Bronchial epithelial cell (primary cell): ENCODE measurements around the gene CFAP410. TPM values are rescaled to one million over a fixed set of nuclear protein-coding genes. Genes with fewer than 3 reads are reported as not detected.

ENCODE experiments used
- DNase-seq: peaks from one replicate; pipeline ENCODE4 v3.0.0-alpha.2; 2010; ENCODE audit warnings: low read depth
- FAIRE-seq: peaks from 2 replicates; lab custom pipeline; 2011; peaks lifted over from hg19 to GRCh38; lab: Jason Lieb, UNC
- H3K27me3 ChIP-seq: 2 replicates; pipeline ENCODE4 v1.5.1; 2011; ENCODE audit warnings: low read length; ENCODE audit not compliant: control insufficient read depth, insufficient read depth
- H3K36me3 ChIP-seq: 2 replicates; pipeline ENCODE4 v1.5.1; 2011; ENCODE audit warnings: low read length; ENCODE audit not compliant: control insufficient read depth, insufficient read depth
- H3K4me3 ChIP-seq: 2 replicates; pipeline ENCODE4 v1.5.1; 2011; ENCODE audit warnings: mild to moderate bottlenecking, low read depth, low read length, control low read depth
- CTCF ChIP-seq: IDR thresholded peaks from 2 replicates; pipeline ENCODE4 v1.5.1; 2011; ENCODE audit warnings: mild to moderate bottlenecking, moderate library complexity, low read length, control low read depth, inconsistent platforms; ENCODE audit not compliant: insufficient read depth, severe bottlenecking
- total RNA-seq: library from RNA; depleted of rRNA; stranded (reverse); fragments of >200 nt; gene quantifications from 2 replicates; pipeline ENCODE4 v1.2.1, GENCODE V29; 2014

CFAP410 gene
- total RNA-seq, 1 donor from 2014 or later, result 6.1 TPM

GRCh38 chr21:44293551-44294231, 45.5 kb downstream of the CFAP410 start:
- TF ChIP-seq CTCF, result no peak
- no peak for FAIRE-seq
- no peak for DNase-seq
- Histone ChIP-seq H3K36me3 (no peaks in the 10 kb centered on the region), H3K4me3 (no peak overlapping the region), H3K27me3 (peaks cover 4% of the 10 kb centered on the region)

GRCh38 chr21:44292812-44293195, 46.4 kb downstream of the CFAP410 start:
- FAIRE-seq, result no peak
- H3K27me3 ChIP-seq, result peaks cover 4% of the 10 kb centered on the region

GRCh38 chr21:44291936-44292811, 47.0 kb downstream of the CFAP410 start:
- no peaks in the 10 kb centered on the region for H3K36me3 ChIP-seq
- FAIRE-seq (no peak), DNase-seq (no peak)
- H3K27me3 ChIP-seq, result peaks cover 4% of the 10 kb centered on the region
- no peak for TF ChIP-seq CTCF
- no peak overlapping the region for H3K4me3 ChIP-seq

More at GRCh38 chr21:44292812-44293195, 46.4 kb downstream of the CFAP410 start:
- H3K36me3 ChIP-seq, result no peaks in the 10 kb centered on the region
- TF ChIP-seq CTCF, result no peak
- DNase-seq, result no peak
- no peak overlapping the region for H3K4me3 ChIP-seq

DNA sequence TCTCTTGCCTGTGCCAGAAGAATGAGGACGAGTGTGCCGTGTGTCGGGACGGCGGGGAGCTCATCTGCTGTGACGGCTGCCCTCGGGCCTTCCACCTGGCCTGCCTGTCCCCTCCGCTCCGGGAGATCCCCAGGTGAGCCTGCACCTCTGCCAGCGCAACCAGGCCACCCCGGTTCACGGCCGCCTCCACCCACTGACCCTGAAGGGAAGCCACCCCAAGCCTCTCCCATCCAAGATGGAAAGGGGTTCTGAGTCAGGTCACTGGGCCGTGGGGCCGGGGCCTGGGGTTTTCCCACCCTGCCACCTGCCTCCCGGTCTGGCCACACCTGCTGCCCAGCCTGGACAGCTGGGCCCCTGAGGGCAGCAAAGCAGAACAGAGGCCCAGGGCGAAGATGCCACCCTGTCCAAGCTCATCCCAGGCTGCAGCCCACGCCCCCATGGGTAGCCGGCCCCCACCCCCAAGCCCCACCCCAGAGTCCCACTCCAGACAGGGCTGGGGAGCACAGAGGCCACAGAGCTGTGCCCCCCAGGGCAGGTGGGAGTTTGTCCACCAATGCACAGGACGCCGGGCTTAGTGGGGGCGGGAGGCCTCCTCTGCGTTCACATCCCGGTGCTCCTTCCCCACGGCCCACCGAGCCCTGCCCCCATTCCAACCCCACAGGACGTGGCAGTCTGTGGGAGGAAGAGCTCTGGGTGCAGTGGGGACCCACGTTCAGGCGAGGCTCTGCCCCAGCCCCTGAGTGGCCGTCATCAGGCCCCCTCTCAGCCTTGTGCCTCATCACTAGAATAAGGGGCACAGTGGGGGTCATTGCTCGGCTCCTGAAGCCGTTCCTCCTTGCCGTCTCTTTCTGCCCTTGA, 47.9 kb downstream of the CFAP410 start:
- no peaks in the 10 kb centered on the region for H3K36me3 ChIP-seq
- no peak overlapping the region for H3K4me3 ChIP-seq
- DNase-seq (no peak), FAIRE-seq (no peak)
- TF ChIP-seq CTCF, result no peak
- H3K27me3 ChIP-seq, result peaks cover 6% of the 10 kb centered on the region

DNA sequence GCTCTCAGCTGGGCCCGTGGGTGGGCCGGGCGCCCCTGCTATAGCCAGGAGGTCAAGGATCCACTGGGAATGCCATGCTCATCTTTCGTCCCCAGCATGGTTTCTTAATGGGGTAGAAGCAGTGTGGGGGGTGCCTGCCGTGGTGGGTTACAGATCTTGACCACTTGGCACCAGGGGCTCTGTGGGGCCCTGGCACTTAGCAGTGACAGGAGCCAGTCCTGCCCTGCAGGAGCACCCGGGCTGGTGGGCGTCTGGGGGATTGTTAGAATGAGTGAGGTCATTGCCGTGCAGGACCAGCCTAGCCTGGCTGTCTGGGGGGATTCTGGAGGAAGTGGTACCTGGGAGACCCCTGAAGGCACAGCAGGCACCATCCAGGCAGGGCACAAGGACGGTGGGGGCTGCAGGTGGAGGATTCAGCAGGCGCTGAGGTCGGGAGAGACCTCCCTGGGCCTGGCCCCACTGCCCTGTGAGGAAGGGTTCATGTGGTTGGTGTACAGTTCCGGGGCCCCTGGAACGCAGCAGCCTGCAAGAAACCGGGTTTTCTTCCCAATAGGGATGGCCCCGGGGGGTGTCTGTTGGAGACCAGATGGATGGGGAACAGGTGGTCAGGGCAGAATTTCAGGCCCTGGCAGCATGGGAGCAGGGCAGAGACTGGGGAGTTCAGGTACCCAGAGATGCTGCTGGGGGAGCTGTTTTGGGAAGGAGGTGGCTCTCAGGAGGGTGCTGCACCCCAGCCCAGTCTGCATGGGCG, 48.7 kb downstream of the CFAP410 start:
- Histone ChIP-seq H3K36me3 (no peaks in the 10 kb centered on the region), H3K27me3 (peaks cover 8% of the 10 kb centered on the region), H3K4me3 (no peak overlapping the region)
- DNase-seq (no peak), FAIRE-seq (no peak)
- no peak for TF ChIP-seq CTCF
